ENCODE data around the gene DCAF4.
"Not testable (repeated sequence)": the region's sequence is repeated elsewhere in the genome, so short reads cannot be mapped to it uniquely, and the experiment has no call there.

DCAF4 gene

GRCh38 chr14:72958548-72958947, 32.3 kb downstream of the DCAF4 start:
- DNase-seq (ENCODE audit: low read depth, low spot score) = no peak
- no peak overlapping the region for H3K4me3 ChIP-seq (ENCODE audit: low read length)

GRCh38 chr14:72961016-72961415, 34.8 kb downstream of the DCAF4 start:
- DNase-seq (ENCODE audit: low read depth, low spot score); H3K4me3 ChIP-seq (ENCODE audit: low read length): not testable (repeated sequence)

- no peak overlapping the region for H3K4me3 ChIP-seq (ENCODE audit: low read length)
- no peak for DNase-seq (ENCODE audit: low read depth, low spot score)
Measured at GRCh38 chr14:72961579-72962335, 35.5 kb downstream of the DCAF4 start.

- DNase-seq (ENCODE audit: low read depth, low spot score) = not testable (repeated sequence)
Measured at GRCh38 chr14:72962336-72962754, 36.1 kb downstream of the DCAF4 start.

GRCh38 chr14:72962829-72963312, 36.6 kb downstream of the DCAF4 start:
- no peak overlapping the region for H3K4me3 ChIP-seq (ENCODE audit: low read length)
- DNase-seq (ENCODE audit: low read depth, low spot score) = no peak

More at GRCh38 chr14:72962336-72962754, 36.1 kb downstream of the DCAF4 start:
- H3K4me3 ChIP-seq (ENCODE audit: low read length) = not testable (repeated sequence)

- H3K4me3 ChIP-seq (ENCODE audit: low read length) = no peak overlapping the region
- no peak for DNase-seq (ENCODE audit: low read depth, low spot score)
Measured at GRCh38 chr14:72965249-72965648, 39.0 kb downstream of the DCAF4 start.

GRCh38 chr14:72966038-72966437, 39.8 kb downstream of the DCAF4 start:
- H3K4me3 ChIP-seq (ENCODE audit: low read length) = no peak overlapping the region
- DNase-seq (ENCODE audit: low read depth, low spot score) = no peak

GRCh38 chr14:72968316-72968715, 42.1 kb downstream of the DCAF4 start:
- no peak for DNase-seq (ENCODE audit: low read depth, low spot score)
- H3K4me3 ChIP-seq (ENCODE audit: low read length) = no peak overlapping the region

- DNase-seq (ENCODE audit: low read depth, low spot score) = no peak
- H3K4me3 ChIP-seq (ENCODE audit: low read length) = no peak overlapping the region
Measured at GRCh38 chr14:72970058-72970630, 43.9 kb downstream of the DCAF4 start.

- DNase-seq (ENCODE audit: low read depth, low spot score) = no peak
- H3K4me3 ChIP-seq (ENCODE audit: low read length) = no peak overlapping the region
Measured at GRCh38 chr14:72970824-72971434, 44.7 kb downstream of the DCAF4 start.

GRCh38 chr14:72974661-72975060, 48.4 kb downstream of the DCAF4 start:
- no peak overlapping the region for H3K4me3 ChIP-seq (ENCODE audit: low read length)
- no peak for DNase-seq (ENCODE audit: low read depth, low spot score)

- no peak overlapping the region for H3K4me3 ChIP-seq (ENCODE audit: low read length)
- DNase-seq (ENCODE audit: low read depth, low spot score) = no peak
Measured at GRCh38 chr14:72975770-72976169, 49.5 kb downstream of the DCAF4 start.

GRCh38 chr14:72978856-72979255, 52.6 kb downstream of the DCAF4 start:
- no peak overlapping the region for H3K4me3 ChIP-seq (ENCODE audit: low read length)
- DNase-seq (ENCODE audit: low read depth, low spot score) = no peak

GRCh38 chr14:72980863-72981262, 54.6 kb downstream of the DCAF4 start:
- DNase-seq (ENCODE audit: low read depth, low spot score) = no peak
- no peak overlapping the region for H3K4me3 ChIP-seq (ENCODE audit: low read length)

- H3K4me3 ChIP-seq (ENCODE audit: low read length) = no peak overlapping the region
- DNase-seq (ENCODE audit: low read depth, low spot score) = no peak
Measured at GRCh38 chr14:72982146-72982708, 56.0 kb downstream of the DCAF4 start.

- H3K4me3 ChIP-seq (ENCODE audit: low read length) = no peak overlapping the region
Measured at GRCh38 chr14:72986214-72986613, 60.0 kb downstream of the DCAF4 start.

GRCh38 chr14:72986857-72987256, 60.6 kb downstream of the DCAF4 start:
- no peak for DNase-seq (ENCODE audit: low read depth, low spot score)
- H3K4me3 ChIP-seq (ENCODE audit: low read length) = no peak overlapping the region

More at GRCh38 chr14:72986214-72986613, 60.0 kb downstream of the DCAF4 start:
- no peak for DNase-seq (ENCODE audit: low read depth, low spot score)

GRCh38 chr14:72990171-72990570, 63.9 kb downstream of the DCAF4 start:
- DNase-seq (ENCODE audit: low read depth, low spot score) = no peak
- no peak overlapping the region for H3K4me3 ChIP-seq (ENCODE audit: low read length)

GRCh38 chr14:72996916-72997315, 70.7 kb downstream of the DCAF4 start:
- no peak for DNase-seq (ENCODE audit: low read depth, low spot score)
- H3K4me3 ChIP-seq (ENCODE audit: low read length) = no peak overlapping the region

Measured in Jurkat, Clone E6-1 (cell line).